VCaP (cell line): ENCODE measurements around the gene ARL13B.

Source experiments
- H3K27ac ChIP-seq: fragments of 450-650 bp; 2 replicates; pipeline ENCODE4 v1.5.1; 2017
- TF ChIP-seq, protein P1 (sequence below): fragments of 450-650 bp; conservative IDR thresholded peaks from 2 replicates; pipeline ENCODE4 v1.5.1; 2017; ENCODE audit warnings: mild to moderate bottlenecking, moderate library complexity

ARL13B gene

DNA sequence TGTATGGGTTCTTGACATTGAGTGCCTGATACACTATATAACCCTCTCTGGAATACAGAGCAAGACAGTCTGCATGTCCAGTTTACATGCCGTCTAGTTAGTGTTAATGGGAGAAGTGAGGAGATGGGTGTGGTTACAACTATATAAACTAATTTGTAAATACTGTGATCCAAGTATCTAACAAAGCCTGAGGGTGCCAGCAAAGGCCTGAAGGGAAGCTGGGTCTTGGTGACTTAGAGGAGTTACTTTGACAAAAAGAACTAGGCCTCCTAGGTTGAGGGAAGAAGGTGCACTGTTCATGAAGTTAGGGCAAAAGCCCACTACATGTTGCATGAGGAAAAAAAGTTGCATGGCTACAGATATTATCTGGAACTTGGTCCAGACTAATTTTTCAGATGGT lies 85.2 kb downstream of the ARL13B start:
- TF ChIP-seq, protein P1, sequence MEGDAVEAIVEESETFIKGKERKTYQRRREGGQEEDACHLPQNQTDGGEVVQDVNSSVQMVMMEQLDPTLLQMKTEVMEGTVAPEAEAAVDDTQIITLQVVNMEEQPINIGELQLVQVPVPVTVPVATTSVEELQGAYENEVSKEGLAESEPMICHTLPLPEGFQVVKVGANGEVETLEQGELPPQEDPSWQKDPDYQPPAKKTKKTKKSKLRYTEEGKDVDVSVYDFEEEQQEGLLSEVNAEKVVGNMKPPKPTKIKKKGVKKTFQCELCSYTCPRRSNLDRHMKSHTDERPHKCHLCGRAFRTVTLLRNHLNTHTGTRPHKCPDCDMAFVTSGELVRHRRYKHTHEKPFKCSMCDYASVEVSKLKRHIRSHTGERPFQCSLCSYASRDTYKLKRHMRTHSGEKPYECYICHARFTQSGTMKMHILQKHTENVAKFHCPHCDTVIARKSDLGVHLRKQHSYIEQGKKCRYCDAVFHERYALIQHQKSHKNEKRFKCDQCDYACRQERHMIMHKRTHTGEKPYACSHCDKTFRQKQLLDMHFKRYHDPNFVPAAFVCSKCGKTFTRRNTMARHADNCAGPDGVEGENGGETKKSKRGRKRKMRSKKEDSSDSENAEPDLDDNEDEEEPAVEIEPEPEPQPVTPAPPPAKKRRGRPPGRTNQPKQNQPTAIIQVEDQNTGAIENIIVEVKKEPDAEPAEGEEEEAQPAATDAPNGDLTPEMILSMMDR, result no peak
- H3K27ac ChIP-seq, result no peak overlapping the region

DNA sequence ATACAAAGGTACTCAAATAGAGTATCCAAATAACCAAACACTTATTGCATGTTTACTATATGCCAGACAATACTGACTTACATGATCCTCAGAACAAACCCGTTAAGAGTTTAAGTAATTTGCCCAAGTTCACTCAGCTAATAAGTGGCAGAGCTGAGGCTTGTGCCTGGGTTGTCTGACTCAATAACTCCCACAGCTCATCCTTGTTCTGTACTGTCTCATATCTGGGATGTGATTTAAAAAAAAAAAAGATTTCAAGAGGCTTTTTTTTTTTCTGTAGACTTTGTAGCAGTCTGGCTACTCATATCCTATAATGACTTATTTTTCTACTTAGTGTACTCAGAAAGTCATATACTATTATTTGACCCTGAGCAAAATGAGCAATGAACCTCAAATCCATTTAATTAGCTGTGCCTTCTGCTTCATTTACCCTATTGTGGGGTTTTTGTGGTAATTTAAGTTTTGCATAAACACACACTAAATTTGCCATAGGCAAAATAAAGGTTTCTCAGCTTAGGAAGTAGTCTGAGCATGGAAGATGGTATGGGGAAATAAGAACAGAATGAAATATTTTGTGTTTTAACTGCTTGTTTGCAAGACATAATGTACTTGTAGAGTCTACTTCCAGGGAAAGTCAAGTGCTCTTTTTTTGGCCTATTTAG lies 86.0 kb downstream of the ARL13B start:
- TF ChIP-seq, protein P1, result no peak
- no peak overlapping the region for H3K27ac ChIP-seq

DNA sequence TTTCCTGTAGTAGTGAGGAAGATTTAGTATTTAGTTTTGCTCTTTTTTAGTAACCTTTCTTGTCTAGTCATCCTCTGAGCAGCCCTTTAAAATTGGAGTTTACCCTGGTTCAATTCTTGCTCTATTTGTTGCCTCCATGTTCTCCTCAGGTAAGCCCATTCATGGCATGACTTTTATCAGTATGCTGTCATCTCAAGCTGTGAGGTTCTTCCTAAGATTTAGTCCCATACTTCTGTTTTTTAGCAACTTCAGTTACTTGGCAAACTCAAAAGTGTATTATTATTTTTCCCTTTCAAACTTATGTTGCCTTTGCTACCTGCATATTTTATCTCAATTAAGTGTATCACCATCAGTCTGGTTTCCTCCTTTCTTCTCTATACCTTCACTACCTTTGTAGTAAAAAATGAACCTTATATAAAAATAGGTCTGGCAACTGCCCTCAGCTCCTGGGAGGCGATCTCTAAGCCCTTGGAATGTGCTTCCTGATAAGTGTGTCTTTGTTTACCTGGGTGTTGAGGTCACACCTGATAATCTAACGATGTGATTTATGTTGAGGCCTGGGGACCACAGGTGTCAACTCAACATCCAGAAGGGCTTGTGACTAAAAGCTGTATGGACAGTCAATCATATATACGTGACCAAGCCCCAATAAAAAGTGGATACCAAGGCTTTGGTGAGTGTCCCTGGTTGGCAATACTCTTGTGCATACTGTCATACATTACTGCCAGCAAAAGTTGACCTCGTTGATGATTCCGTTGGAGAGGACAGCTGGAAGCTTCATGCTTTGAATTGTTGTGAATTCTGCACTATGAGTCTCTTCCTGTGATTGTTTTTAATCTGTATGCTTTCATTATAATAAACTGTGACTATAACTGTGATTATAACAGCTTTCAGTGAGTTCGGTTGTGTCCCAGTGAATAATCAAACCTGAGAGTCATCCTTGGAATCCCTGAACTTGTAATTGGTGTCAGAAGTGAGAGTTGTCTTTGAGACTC lies 86.8 kb downstream of the ARL13B start:
- TF ChIP-seq, protein P1, result no peak
- no peak overlapping the region for H3K27ac ChIP-seq

DNA sequence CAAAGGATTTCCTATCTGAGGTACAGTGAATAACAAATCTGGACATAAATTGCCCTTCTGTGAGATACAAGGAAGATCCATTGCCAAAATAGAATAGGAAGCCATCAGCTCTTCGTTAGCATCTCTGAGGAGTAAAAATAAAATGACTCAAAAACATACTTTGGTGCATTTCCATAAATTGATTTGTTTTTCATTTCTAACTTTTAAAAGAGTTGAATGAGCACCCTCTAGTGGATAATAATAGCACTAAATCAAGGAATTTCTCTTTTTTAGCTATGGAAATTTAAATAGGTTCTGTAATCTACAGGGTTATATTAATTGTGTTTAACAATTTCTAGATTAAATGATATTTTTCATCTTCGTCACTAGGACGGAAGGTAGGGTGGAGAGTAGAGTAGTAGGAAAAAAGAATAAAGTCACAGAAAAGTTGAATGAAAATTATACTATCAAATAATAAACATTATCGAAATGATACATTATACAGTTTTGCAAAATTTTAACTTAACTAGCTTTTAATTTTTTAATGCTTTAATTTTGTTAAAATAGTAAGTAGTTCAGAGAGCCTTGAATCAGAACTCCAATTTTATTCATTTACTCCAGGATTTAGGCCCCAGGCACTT lies 89.3 kb downstream of the ARL13B start:
- H3K27ac ChIP-seq, result no peak overlapping the region

DNA sequence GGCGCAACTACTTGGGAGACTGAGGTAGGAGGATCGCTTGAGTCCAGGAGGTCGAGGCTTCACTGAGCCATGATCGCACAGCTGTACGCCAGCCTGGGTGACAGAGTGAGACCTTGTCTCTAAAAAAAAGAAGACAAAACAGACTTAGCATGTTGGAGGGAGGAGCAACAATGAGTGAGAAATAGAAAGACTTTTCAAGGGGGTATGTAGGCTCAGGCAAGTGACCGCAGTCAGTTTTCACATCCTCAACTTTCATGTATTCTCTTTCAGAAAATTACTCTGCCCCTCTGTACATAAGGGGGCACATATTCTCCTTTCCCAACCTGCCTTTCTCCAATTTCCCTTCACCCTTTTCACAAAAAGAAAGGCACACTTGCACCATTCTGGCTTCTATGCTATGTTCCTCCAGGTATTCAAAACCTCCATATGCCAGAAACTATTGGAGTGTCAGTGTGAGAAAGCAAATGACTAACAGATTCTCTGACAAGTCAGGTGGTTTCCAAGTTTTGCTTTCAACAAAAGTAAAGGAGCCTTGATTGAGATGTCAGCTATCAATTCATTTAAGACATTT lies 90.5 kb downstream of the ARL13B start:
- TF ChIP-seq, protein P1, result no peak
- no peak overlapping the region for H3K27ac ChIP-seq

More for the DNA sequence above, 89.3 kb downstream of the ARL13B start:
- TF ChIP-seq, protein P1, result peak; percentile 73

DNA sequence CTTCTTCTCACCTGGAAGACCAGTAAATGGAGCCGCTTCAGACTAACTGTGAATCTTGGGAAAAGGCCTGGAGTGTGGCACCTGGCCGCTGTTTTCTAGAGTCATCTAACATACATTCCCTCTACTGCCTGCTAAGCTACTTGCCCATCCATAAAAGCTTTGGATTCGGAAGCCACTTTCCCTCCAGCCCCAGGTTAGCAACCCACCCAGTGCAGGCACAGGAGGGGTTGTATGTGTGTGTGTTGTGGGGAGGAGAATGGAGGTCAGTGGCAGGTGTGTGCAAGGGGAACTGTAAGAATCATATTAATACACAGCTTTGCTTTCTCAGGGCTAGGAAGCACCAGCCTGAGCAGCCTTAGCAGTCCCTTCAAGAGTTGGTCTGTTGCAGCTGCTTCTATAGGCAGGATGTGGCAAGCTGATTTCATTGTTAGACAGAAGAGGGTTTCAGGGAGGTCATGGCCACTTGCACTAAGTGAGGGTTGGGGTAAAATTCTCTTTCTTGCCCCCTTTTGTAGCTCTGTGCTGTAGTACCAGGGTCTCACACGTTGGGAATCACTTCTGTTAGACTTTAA lies 91.8 kb downstream of the ARL13B start:
- no peak overlapping the region for H3K27ac ChIP-seq

More for the DNA sequence above, 91.8 kb downstream of the ARL13B start:
- TF ChIP-seq, protein P1, result no peak
